Peyer's patch (tissue), 4 donors: ENCODE measurements around the gene PEX26.

ENCODE experiments used
- POLR2A ChIP-seq, 2 donors: fragments of 450-650 bp; IDR thresholded peaks; one replicate each; pipeline ENCODE4 v1.5.1; 2017; ENCODE audit warnings: antibody characterized with exemption in 2 of 2, mild to moderate bottlenecking in 2 of 2, moderate library complexity in 2 of 2
- TF ChIP-seq, protein P1 (sequence below), 6 experiments: fragments of 450-650 bp in 4 of 6; fragments of 200-600 bp in 2 of 6; sonication (generic) in 1 of 6; IDR thresholded peaks; one replicate each; pipeline ENCODE4 v1.5.1; 2017 to 2019; ENCODE audit warnings: antibody characterized with exemption in 6 of 6, mild to moderate bottlenecking in 3 of 6, moderate library complexity in 1 of 6

DNA sequence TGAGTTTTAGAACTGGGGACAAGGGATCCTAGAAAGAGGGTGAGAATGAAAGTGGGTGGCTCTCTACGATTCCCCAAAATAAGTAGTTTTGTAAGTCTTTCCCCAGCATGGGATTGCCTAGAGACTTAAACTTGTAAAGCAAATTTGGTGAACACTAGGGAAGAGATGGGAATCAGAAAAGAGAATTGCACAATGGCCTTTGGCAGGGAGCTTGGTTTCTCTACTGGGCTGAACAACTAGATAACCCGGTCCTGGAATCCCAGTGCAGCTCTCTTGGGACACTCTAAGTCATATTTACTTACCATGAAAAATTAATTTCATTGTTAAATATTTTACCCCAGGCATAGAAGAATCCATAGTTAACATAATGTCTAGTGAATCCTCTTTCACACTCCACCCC is 55.7 kb downstream of the PEX26 start:
- TF ChIP-seq, protein P1, sequence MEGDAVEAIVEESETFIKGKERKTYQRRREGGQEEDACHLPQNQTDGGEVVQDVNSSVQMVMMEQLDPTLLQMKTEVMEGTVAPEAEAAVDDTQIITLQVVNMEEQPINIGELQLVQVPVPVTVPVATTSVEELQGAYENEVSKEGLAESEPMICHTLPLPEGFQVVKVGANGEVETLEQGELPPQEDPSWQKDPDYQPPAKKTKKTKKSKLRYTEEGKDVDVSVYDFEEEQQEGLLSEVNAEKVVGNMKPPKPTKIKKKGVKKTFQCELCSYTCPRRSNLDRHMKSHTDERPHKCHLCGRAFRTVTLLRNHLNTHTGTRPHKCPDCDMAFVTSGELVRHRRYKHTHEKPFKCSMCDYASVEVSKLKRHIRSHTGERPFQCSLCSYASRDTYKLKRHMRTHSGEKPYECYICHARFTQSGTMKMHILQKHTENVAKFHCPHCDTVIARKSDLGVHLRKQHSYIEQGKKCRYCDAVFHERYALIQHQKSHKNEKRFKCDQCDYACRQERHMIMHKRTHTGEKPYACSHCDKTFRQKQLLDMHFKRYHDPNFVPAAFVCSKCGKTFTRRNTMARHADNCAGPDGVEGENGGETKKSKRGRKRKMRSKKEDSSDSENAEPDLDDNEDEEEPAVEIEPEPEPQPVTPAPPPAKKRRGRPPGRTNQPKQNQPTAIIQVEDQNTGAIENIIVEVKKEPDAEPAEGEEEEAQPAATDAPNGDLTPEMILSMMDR (IDR thresholded peaks at IDR 0.05) = no peak
- no peak for TF ChIP-seq POLR2A (IDR thresholded peaks at IDR 0.05)
